ENCODE data around the gene AZGP1.

- no peak for TF ChIP-seq CTCF (IDR thresholded peaks at IDR 0.05)
- TF ChIP-seq POLR2A (IDR thresholded peaks at IDR 0.05) = no peak
Measured at GRCh38 chr7:99923200-99923599, 52.6 kb downstream of the AZGP1 start.
